Neural cell (in vitro differentiated cells): Measurements from ENCODE around the gene TRIM63. TPM values are rescaled to one million over a fixed set of nuclear protein-coding genes. Genes with fewer than 3 reads are reported as not detected.

Source experiments
- H2AFZ ChIP-seq: fragments of 200-600, 300-800 bp; sonication (generic), shearing (Covaris generic); 2 replicates; pipeline ENCODE4 v1.6.0; 2014; ENCODE audit warnings: low read depth, mild to moderate bottlenecking, antibody characterized with exemption, low read length, moderate library complexity
- H3F3A ChIP-seq: fragments of 200-600 bp; shearing (Covaris generic); 2 replicates; pipeline ENCODE4 v1.6.1; 2016; ENCODE audit warnings: mild to moderate bottlenecking, moderate library complexity, mixed read lengths, antibody characterized with exemption, low read length; ENCODE audit not compliant: insufficient read depth, poor library complexity, severe bottlenecking
- H3K27ac ChIP-seq: fragments of 200-600, 300-800 bp; sonication (generic), shearing (Covaris generic); 2 replicates; pipeline ENCODE4 v1.5.1; 2014; ENCODE audit warnings: mild to moderate bottlenecking, low read length, moderate library complexity
- H3K27me3 ChIP-seq: fragments of 300-800, 200-600 bp; sonication (generic), shearing (Covaris generic); 2 replicates; pipeline ENCODE4 v1.6.0; 2014; ENCODE audit warnings: mild to moderate bottlenecking, low read depth, low read length, moderate library complexity; ENCODE audit not compliant: insufficient read depth
- H3K36me3 ChIP-seq: fragments of 300-800, 200-600 bp; sonication (generic), shearing (Covaris generic); 2 replicates; pipeline ENCODE4 v1.5.1; 2014; ENCODE audit warnings: mild to moderate bottlenecking, antibody characterized with exemption, low read length, moderate library complexity; ENCODE audit not compliant: insufficient read depth
- H3K4me2 ChIP-seq: fragments of 300-800, 200-600 bp; sonication (generic), shearing (Covaris generic); 2 replicates; pipeline ENCODE4 v1.6.0; 2014; ENCODE audit warnings: mild to moderate bottlenecking, low read length
- H3K4me3 ChIP-seq: fragments of 300-800, 200-600 bp; sonication (generic), shearing (Covaris generic); 2 replicates; pipeline ENCODE4 v1.5.1; 2014; ENCODE audit warnings: mild to moderate bottlenecking, low read length, moderate library complexity
- H3K79me2 ChIP-seq: fragments of 200-600 bp; shearing (Covaris generic); replicated peaks from 2 replicates; pipeline ENCODE4 v1.6.0; 2014; ENCODE audit warnings: mild to moderate bottlenecking, low read length, moderate library complexity; ENCODE audit not compliant: insufficient read depth
- H3K9ac ChIP-seq: fragments of 300-800, 200-600 bp; sonication (generic), shearing (Covaris generic); 2 replicates; pipeline ENCODE4 v1.6.1; 2016; ENCODE audit warnings: mild to moderate bottlenecking, low read length, mixed read lengths
- H3K9me2 ChIP-seq: fragments of 200-600 bp; shearing (Covaris generic); 2 replicates; pipeline ENCODE4 v1.6.1; 2016; ENCODE audit warnings: mild to moderate bottlenecking, low read length, mixed read lengths; ENCODE audit not compliant: insufficient read depth
- H3K9me3 ChIP-seq: fragments of 200-600, 300-800 bp; sonication (generic), shearing (Covaris generic); 2 replicates; pipeline ENCODE4 v1.6.1; 2016; ENCODE audit warnings: mild to moderate bottlenecking, mixed run types, low read length, moderate library complexity, mixed read lengths
- H4K20me1 ChIP-seq: fragments of 200-600 bp; shearing (Covaris generic); 2 replicates; pipeline ENCODE4 v1.6.1; 2016; ENCODE audit warnings: mild to moderate bottlenecking, mixed run types; ENCODE audit not compliant: insufficient read depth
- EP300 ChIP-seq: fragments of 450-650 bp; conservative IDR thresholded peaks from 2 replicates; pipeline ENCODE4 v1.6.1; 2014; ENCODE audit warnings: antibody characterized with exemption, mild to moderate bottlenecking, moderate library complexity; ENCODE audit not compliant: poor library complexity, severe bottlenecking
- EZH2 ChIP-seq: fragments of 200-600, 300-800 bp; shearing (Covaris generic), sonication (generic); IDR thresholded peaks from 2 replicates; pipeline ENCODE4 v1.6.1; 2014; ENCODE audit warnings: antibody characterized with exemption, low read length, borderline replicate concordance, mild to moderate bottlenecking; ENCODE audit not compliant: insufficient read depth, poor library complexity, severe bottlenecking
- MXI1 ChIP-seq: fragments of 450-650 bp; conservative IDR thresholded peaks from 2 replicates; pipeline ENCODE4 v1.6.1; 2014; ENCODE audit warnings: antibody characterized with exemption, mild to moderate bottlenecking; ENCODE audit not compliant: poor library complexity, severe bottlenecking
- POLR2AphosphoS5 ChIP-seq: IDR thresholded peaks from 2 replicates; pipeline ENCODE4 v1.6.1; 2012
- RAD21 ChIP-seq: fragments of 450-650 bp; conservative IDR thresholded peaks from 2 replicates; pipeline ENCODE4 v1.6.1; 2014; ENCODE audit warnings: antibody characterized with exemption, mild to moderate bottlenecking, moderate library complexity
- SMC3 ChIP-seq: fragments of 450-650 bp; conservative IDR thresholded peaks from 2 replicates; pipeline ENCODE4 v1.6.1; 2014; ENCODE audit warnings: antibody characterized with exemption, mild to moderate bottlenecking, moderate library complexity; ENCODE audit not compliant: poor library complexity
- TAF1 ChIP-seq: IDR thresholded peaks from 2 replicates; pipeline ENCODE4 v1.6.1; 2012; ENCODE audit warnings: low read depth
- polyA plus RNA-seq: library from polyadenylated mRNA; depleted of rRNA; stranded (reverse); fragments of >200 nt; gene quantifications from 2 replicates; pipeline ENCODE4 v1.2.3, GENCODE V29; 2014
- TF ChIP-seq, protein P1 (sequence below): fragments of 450-650 bp; IDR thresholded peaks from 2 replicates; pipeline ENCODE4 v1.5.1; 2014; ENCODE audit warnings: antibody characterized with exemption, mild to moderate bottlenecking, moderate library complexity; ENCODE audit not compliant: poor library complexity, severe bottlenecking
- TF ChIP-seq, protein P2 (sequence below): IDR thresholded peaks from 2 replicates; pipeline ENCODE4 v1.6.1; 2012; ENCODE audit warnings: borderline replicate concordance

Gene TRIM63
- polyA plus RNA-seq, 1 donor from 2014 or later = not detected

DNA sequence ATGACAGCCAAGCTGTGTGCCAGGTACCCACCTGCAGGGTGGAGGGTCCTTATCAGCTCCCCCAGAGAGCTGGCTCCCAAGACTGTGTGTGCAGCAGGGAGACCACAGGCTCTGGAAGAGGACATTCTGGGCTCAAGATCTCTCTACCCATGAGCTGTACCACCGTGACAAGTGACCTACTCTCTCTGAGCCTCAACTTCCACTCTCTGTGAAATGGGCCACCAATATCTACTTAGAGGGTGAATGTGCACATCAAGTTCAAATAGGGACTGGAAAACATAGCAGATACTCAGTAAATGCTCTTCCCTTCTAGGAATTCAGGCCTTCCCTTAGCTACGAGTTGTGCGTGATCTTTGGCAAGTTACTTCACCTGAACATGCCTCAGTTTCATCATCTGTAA lies 23.0 kb downstream of the TRIM63 start:
- H3K27me3 ChIP-seq = peaks cover 62% of the 10 kb centered on the region

GRCh38 chr1:26043765-26044164 lies 23.7 kb downstream of the TRIM63 start:
- Histone ChIP-seq H3K4me2 (no peak overlapping the region), H4K20me1 (no peaks in the 10 kb centered on the region), H3K36me3 (no peaks in the 10 kb centered on the region), H3K27me3 (peaks cover 58% of the 10 kb centered on the region), H3F3A (no peaks in the 10 kb centered on the region), H2AFZ (no peak overlapping the region), H3K27ac (no peak overlapping the region), H3K9me3 (no peaks in the 10 kb centered on the region), H3K9me2 (no peaks in the 10 kb centered on the region), H3K4me3 (no peak overlapping the region), H3K79me2 (no peaks in the 10 kb centered on the region), H3K9ac (no peak overlapping the region)
- no peak for TF ChIP-seq EZH2
- no peak for TF ChIP-seq RAD21
- no peak for TF ChIP-seq EP300
- TF ChIP-seq, protein P1, sequence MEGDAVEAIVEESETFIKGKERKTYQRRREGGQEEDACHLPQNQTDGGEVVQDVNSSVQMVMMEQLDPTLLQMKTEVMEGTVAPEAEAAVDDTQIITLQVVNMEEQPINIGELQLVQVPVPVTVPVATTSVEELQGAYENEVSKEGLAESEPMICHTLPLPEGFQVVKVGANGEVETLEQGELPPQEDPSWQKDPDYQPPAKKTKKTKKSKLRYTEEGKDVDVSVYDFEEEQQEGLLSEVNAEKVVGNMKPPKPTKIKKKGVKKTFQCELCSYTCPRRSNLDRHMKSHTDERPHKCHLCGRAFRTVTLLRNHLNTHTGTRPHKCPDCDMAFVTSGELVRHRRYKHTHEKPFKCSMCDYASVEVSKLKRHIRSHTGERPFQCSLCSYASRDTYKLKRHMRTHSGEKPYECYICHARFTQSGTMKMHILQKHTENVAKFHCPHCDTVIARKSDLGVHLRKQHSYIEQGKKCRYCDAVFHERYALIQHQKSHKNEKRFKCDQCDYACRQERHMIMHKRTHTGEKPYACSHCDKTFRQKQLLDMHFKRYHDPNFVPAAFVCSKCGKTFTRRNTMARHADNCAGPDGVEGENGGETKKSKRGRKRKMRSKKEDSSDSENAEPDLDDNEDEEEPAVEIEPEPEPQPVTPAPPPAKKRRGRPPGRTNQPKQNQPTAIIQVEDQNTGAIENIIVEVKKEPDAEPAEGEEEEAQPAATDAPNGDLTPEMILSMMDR = no peak
- TF ChIP-seq MXI1 = no peak
- TF ChIP-seq TAF1 = no peak
- TF ChIP-seq, protein P2, sequence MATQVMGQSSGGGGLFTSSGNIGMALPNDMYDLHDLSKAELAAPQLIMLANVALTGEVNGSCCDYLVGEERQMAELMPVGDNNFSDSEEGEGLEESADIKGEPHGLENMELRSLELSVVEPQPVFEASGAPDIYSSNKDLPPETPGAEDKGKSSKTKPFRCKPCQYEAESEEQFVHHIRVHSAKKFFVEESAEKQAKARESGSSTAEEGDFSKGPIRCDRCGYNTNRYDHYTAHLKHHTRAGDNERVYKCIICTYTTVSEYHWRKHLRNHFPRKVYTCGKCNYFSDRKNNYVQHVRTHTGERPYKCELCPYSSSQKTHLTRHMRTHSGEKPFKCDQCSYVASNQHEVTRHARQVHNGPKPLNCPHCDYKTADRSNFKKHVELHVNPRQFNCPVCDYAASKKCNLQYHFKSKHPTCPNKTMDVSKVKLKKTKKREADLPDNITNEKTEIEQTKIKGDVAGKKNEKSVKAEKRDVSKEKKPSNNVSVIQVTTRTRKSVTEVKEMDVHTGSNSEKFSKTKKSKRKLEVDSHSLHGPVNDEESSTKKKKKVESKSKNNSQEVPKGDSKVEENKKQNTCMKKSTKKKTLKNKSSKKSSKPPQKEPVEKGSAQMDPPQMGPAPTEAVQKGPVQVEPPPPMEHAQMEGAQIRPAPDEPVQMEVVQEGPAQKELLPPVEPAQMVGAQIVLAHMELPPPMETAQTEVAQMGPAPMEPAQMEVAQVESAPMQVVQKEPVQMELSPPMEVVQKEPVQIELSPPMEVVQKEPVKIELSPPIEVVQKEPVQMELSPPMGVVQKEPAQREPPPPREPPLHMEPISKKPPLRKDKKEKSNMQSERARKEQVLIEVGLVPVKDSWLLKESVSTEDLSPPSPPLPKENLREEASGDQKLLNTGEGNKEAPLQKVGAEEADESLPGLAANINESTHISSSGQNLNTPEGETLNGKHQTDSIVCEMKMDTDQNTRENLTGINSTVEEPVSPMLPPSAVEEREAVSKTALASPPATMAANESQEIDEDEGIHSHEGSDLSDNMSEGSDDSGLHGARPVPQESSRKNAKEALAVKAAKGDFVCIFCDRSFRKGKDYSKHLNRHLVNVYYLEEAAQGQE = no peak
- TF ChIP-seq POLR2AphosphoS5 = no peak
- no peak for TF ChIP-seq SMC3

More for the DNA sequence above, 23.0 kb downstream of the TRIM63 start:
- H3K4me3 ChIP-seq = no peak overlapping the region
- H3K9me2 ChIP-seq = no peaks in the 10 kb centered on the region
- no peak overlapping the region for H2AFZ ChIP-seq
- H3K79me2 ChIP-seq = no peaks in the 10 kb centered on the region
- no peak overlapping the region for H3K4me2 ChIP-seq
- H3K36me3 ChIP-seq = no peaks in the 10 kb centered on the region
- H3F3A ChIP-seq = no peaks in the 10 kb centered on the region
- H3K27ac ChIP-seq = no peak overlapping the region
- H4K20me1 ChIP-seq = no peaks in the 10 kb centered on the region
- H3K9me3 ChIP-seq = no peaks in the 10 kb centered on the region
- TF ChIP-seq, protein P2 = no peak
- no peak for TF ChIP-seq RAD21
- TF ChIP-seq, protein P1 = no peak
- no peak for TF ChIP-seq SMC3
- no peak for TF ChIP-seq TAF1
- TF ChIP-seq EZH2 = no peak
- no peak for TF ChIP-seq EP300
- TF ChIP-seq POLR2AphosphoS5 = no peak
- TF ChIP-seq MXI1 = no peak
- H3K9ac ChIP-seq = no peak overlapping the region
